ENCODE data around the gene JAM3. TPM values are rescaled to one million over a fixed set of nuclear protein-coding genes. Genes with fewer than 3 reads are reported as not detected.

The JAM3 gene
- total RNA-seq, 2 donors from 2014 or later, result 35.8 to 41.8 TPM

DNA sequence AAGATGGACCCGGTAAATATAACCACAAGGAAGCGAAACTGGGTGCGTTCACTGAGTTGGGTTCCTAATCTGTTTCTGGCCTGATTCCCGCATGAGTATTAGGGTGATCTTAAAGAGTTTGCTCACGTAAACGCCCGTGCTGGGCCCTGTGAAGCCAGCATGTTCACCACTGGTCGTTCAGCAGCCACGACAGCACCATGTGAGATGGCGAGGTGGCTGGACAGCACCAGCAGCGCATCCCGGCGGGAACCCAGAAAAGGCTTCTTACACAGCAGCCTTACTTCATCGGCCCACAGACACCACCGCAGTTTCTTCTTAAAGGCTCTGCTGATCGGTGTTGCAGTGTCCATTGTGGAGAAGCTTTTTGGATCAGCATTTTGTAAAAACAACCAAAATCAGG lies 80.5 kb downstream of the JAM3 start:
- Mint-ChIP-seq H3K9me3 (peaks cover under 1% of the 10 kb centered on the region), H3K27ac (no peak overlapping the region), H3K4me1 (no peaks in the 10 kb centered on the region), H3K36me3 (ENCODE audit: low read depth) (peaks cover 77% of the 10 kb centered on the region), H3K4me3 (no peak overlapping the region), H3K27me3 (ENCODE audit: insufficient read depth) (no peaks in the 10 kb centered on the region)
- H3K36me3 ChIP-seq (ENCODE audit: control insufficient read depth, insufficient read depth, low read length), result peaks cover 77% of the 10 kb centered on the region
- DNase-seq, result no peak
- H3K27me3 ChIP-seq (ENCODE audit: control insufficient read depth, insufficient read depth, low read length, poor library complexity, severe bottlenecking), result no peaks in the 10 kb centered on the region
- no peaks in the 10 kb centered on the region for H3K4me1 ChIP-seq (ENCODE audit: control insufficient read depth, insufficient read depth, low read length)
- TF ChIP-seq, protein P1, sequence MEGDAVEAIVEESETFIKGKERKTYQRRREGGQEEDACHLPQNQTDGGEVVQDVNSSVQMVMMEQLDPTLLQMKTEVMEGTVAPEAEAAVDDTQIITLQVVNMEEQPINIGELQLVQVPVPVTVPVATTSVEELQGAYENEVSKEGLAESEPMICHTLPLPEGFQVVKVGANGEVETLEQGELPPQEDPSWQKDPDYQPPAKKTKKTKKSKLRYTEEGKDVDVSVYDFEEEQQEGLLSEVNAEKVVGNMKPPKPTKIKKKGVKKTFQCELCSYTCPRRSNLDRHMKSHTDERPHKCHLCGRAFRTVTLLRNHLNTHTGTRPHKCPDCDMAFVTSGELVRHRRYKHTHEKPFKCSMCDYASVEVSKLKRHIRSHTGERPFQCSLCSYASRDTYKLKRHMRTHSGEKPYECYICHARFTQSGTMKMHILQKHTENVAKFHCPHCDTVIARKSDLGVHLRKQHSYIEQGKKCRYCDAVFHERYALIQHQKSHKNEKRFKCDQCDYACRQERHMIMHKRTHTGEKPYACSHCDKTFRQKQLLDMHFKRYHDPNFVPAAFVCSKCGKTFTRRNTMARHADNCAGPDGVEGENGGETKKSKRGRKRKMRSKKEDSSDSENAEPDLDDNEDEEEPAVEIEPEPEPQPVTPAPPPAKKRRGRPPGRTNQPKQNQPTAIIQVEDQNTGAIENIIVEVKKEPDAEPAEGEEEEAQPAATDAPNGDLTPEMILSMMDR (conservative IDR thresholded peaks at IDR 0.05), result no peak
- H3K4me3 ChIP-seq (ENCODE audit: low read length), result no peak overlapping the region
- peaks cover 2% of the 10 kb centered on the region for H3K9me3 ChIP-seq (ENCODE audit: control insufficient read depth, low read length)
- H3K27ac ChIP-seq (ENCODE audit: low read depth, low read length), result no peak overlapping the region
- H3K9ac ChIP-seq (ENCODE audit: extremely low read depth, low read length, poor library complexity, severe bottlenecking), result no peak overlapping the region
- 94 to 96% methylated on average over 14 to 16 of the region's 16 CpGs for WGBS, 2 experiments (ENCODE audit: insufficient coverage in 1 of 2, insufficient read length in 1 of 2)

GRCh38 chr11:134150195-134150903 lies 81.5 kb downstream of the JAM3 start:
- no peaks in the 10 kb centered on the region for H3K9me3 Mint-ChIP-seq
- 93 to 95% methylated on average over 8 to 12 of the region's 12 CpGs for WGBS, 2 experiments (ENCODE audit: insufficient coverage in 1 of 2, insufficient read length in 1 of 2)
- no peak overlapping the region for H3K4me3 Mint-ChIP-seq
- H3K27ac Mint-ChIP-seq, result no peak overlapping the region
- TF ChIP-seq, protein P1 (conservative IDR thresholded peaks at IDR 0.05), result no peak
- Histone ChIP-seq H3K9me3 (ENCODE audit: control insufficient read depth, low read length) (no peaks in the 10 kb centered on the region), H3K4me1 (ENCODE audit: control insufficient read depth, insufficient read depth, low read length) (no peaks in the 10 kb centered on the region), H3K36me3 (ENCODE audit: control insufficient read depth, insufficient read depth, low read length) (peaks cover 72% of the 10 kb centered on the region), H3K27me3 (ENCODE audit: control insufficient read depth, insufficient read depth, low read length, poor library complexity, severe bottlenecking) (no peaks in the 10 kb centered on the region), H3K9ac (ENCODE audit: extremely low read depth, low read length, poor library complexity, severe bottlenecking) (no peak overlapping the region), H3K27ac (ENCODE audit: low read depth, low read length) (no peak overlapping the region), H3K4me3 (ENCODE audit: low read length) (no peak overlapping the region)
- H3K4me1 Mint-ChIP-seq, result no peaks in the 10 kb centered on the region
- no peak for DNase-seq
- H3K36me3 Mint-ChIP-seq (ENCODE audit: low read depth), result peaks cover 71% of the 10 kb centered on the region
- H3K27me3 Mint-ChIP-seq (ENCODE audit: insufficient read depth), result no peaks in the 10 kb centered on the region

DNA sequence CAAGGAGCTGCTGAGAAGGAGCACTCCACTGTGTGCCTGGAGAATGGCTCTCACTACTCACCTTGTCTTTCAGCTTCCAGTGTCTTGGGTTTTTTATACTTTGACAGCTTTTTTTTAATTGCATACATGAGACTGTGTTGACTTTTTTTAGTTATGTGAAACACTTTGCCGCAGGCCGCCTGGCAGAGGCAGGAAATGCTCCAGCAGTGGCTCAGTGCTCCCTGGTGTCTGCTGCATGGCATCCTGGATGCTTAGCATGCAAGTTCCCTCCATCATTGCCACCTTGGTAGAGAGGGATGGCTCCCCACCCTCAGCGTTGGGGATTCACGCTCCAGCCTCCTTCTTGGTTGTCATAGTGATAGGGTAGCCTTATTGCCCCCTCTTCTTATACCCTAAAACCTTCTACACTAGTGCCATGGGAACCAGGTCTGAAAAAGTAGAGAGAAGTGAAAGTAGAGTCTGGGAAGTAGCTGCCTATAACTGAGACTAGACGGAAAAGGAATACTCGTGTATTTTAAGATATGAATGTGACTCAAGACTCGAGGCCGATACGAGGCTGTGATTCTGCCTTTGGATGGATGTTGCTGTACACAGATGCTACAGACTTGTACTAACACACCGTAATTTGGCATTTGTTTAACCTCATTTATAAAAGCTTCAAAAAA lies 82.3 kb downstream of the JAM3 start:
- Mint-ChIP-seq H3K4me3 (no peak overlapping the region), H3K4me1 (no peaks in the 10 kb centered on the region), H3K36me3 (ENCODE audit: low read depth) (peaks cover 70% of the 10 kb centered on the region), H3K27ac (no peak overlapping the region), H3K9me3 (no peaks in the 10 kb centered on the region), H3K27me3 (ENCODE audit: insufficient read depth) (no peaks in the 10 kb centered on the region)
- no peak overlapping the region for H3K4me3 ChIP-seq (ENCODE audit: low read length)
- WGBS, 2 experiments (ENCODE audit: insufficient coverage in 1 of 2, insufficient read length in 1 of 2), result 94 to 95% methylated on average over 8 to 9 of the region's 10 CpGs
- H3K27me3 ChIP-seq (ENCODE audit: control insufficient read depth, insufficient read depth, low read length, poor library complexity, severe bottlenecking), result no peaks in the 10 kb centered on the region
- TF ChIP-seq, protein P1 (conservative IDR thresholded peaks at IDR 0.05), result no peak
- DNase-seq, result no peak
- H3K4me1 ChIP-seq (ENCODE audit: control insufficient read depth, insufficient read depth, low read length), result no peaks in the 10 kb centered on the region
- no peaks in the 10 kb centered on the region for H3K9me3 ChIP-seq (ENCODE audit: control insufficient read depth, low read length)
- peaks cover 72% of the 10 kb centered on the region for H3K36me3 ChIP-seq (ENCODE audit: control insufficient read depth, insufficient read depth, low read length)
- H3K27ac ChIP-seq (ENCODE audit: low read depth, low read length), result no peak overlapping the region
- no peak overlapping the region for H3K9ac ChIP-seq (ENCODE audit: extremely low read depth, low read length, poor library complexity, severe bottlenecking)

All from endodermal cell (in vitro differentiated cells).